HEK293 (cell line): ENCODE measurements around the gene CCL24.

Experiments
- CTCF ChIA-PET: fragments of 350-600 bp; formaldehyde crosslinking; extraction: SDS; loops from one replicate; lab custom pipeline; 2021; ENCODE audit warnings: antibody characterized with exemption; lab: Yijun Ruan, JAX
- POLR2A ChIA-PET: fragments of 300-600 bp; formaldehyde crosslinking; extraction: SDS; loops from one replicate; lab custom pipeline; 2020; ENCODE audit warnings: antibody characterized with exemption, inconsistent platforms; lab: Yijun Ruan, JAX
- H3K27ac ChIP-seq: fragments of 200-500 bp; sonication (Bioruptor generic); 2 replicates; pipeline ENCODE4 v1.5.1; 2014; ENCODE audit warnings: low read depth, low read length, control low read depth, inconsistent platforms; ENCODE audit errors: extremely low read depth
- H3K36me3 ChIP-seq, 2 experiments: fragments of 200-500 bp in 1 of 2; sonication (Bioruptor generic) in 1 of 2; 1 replicate in 1 of 2; 2 replicates in 1 of 2; pipeline ENCODE4 v1.5.1; 2014 to 2017; ENCODE audit warnings: inconsistent platforms in 2 of 2, low read length in 2 of 2; ENCODE audit not compliant: control insufficient read depth in 2 of 2, insufficient read depth in 1 of 2
- H3K4me1 ChIP-seq: fragments of 200-500 bp; sonication (Bioruptor generic); 2 replicates; pipeline ENCODE4 v1.5.1; 2014; ENCODE audit warnings: mild to moderate bottlenecking, low read length, inconsistent platforms; ENCODE audit not compliant: control insufficient read depth, insufficient read depth
- H3K4me3 ChIP-seq: 2 replicates; pipeline ENCODE4 v1.5.1; 2011; ENCODE audit warnings: low read depth, mild to moderate bottlenecking, control low read depth, low read length, moderate library complexity
- H3K9me3 ChIP-seq: fragments of 200-500 bp; sonication (Bioruptor generic); 2 replicates; pipeline ENCODE4 v1.5.1; 2014; ENCODE audit warnings: low read depth, low read length, inconsistent platforms; ENCODE audit not compliant: control insufficient read depth, insufficient read depth
- BCL11A ChIP-seq: fragments of 450-650 bp; formaldehyde crosslinking; IDR thresholded peaks from 2 replicates; pipeline ENCODE4 v1.5.1; 2016; ENCODE audit warnings: low read depth, missing biosample characterization, missing genetic modification characterization
- MYNN ChIP-seq: fragments of 450-650 bp; formaldehyde crosslinking; IDR thresholded peaks from 2 replicates; pipeline ENCODE4 v1.5.1; 2016; ENCODE audit warnings: missing biosample characterization, missing genetic modification characterization, borderline replicate concordance
- SETDB1 ChIP-seq: IDR thresholded peaks from one replicate; pipeline ENCODE4 v1.6.1; 2017; ENCODE audit warnings: mild to moderate bottlenecking, low read length, moderate library complexity, mixed read lengths; ENCODE audit not compliant: insufficient read length
- ZNF140 ChIP-seq: fragments of 450-650 bp; formaldehyde crosslinking; IDR thresholded peaks from 2 replicates; pipeline ENCODE4 v1.5.1; 2016; ENCODE audit warnings: missing biosample characterization, missing genetic modification characterization
- ZNF211 ChIP-seq: fragments of 450-650 bp; formaldehyde crosslinking; IDR thresholded peaks from 2 replicates; pipeline ENCODE4 v1.5.1; 2016; ENCODE audit warnings: low read depth, missing biosample characterization, missing genetic modification characterization
- ZNF391 ChIP-seq: fragments of 450-650 bp; formaldehyde crosslinking; IDR thresholded peaks from 2 replicates; pipeline ENCODE4 v1.5.1; 2016; ENCODE audit warnings: low read depth, missing biosample characterization, missing genetic modification characterization, borderline replicate concordance
- ZNF777 ChIP-seq: fragments of 450-650 bp; formaldehyde crosslinking; IDR thresholded peaks from 2 replicates; pipeline ENCODE4 v1.5.1; 2017; ENCODE audit warnings: missing biosample characterization, missing genetic modification characterization, borderline replicate concordance
- TF ChIP-seq, protein P1 (sequence below): fragments of 450-650 bp; formaldehyde crosslinking; IDR thresholded peaks from 2 replicates; pipeline ENCODE4 v1.5.1; 2016; ENCODE audit warnings: missing biosample characterization, missing genetic modification characterization
- TF ChIP-seq, protein P2 (sequence below): fragments of 450-650 bp; formaldehyde crosslinking; IDR thresholded peaks from 2 replicates; pipeline ENCODE4 v1.5.1; 2016; ENCODE audit warnings: missing biosample characterization, missing genetic modification characterization
- TF ChIP-seq, protein P3 (sequence below): fragments of 450-650 bp; formaldehyde crosslinking; IDR thresholded peaks from 2 replicates; pipeline ENCODE4 v1.5.1; 2016; ENCODE audit warnings: missing biosample characterization, missing genetic modification characterization

CCL24 gene

DNA sequence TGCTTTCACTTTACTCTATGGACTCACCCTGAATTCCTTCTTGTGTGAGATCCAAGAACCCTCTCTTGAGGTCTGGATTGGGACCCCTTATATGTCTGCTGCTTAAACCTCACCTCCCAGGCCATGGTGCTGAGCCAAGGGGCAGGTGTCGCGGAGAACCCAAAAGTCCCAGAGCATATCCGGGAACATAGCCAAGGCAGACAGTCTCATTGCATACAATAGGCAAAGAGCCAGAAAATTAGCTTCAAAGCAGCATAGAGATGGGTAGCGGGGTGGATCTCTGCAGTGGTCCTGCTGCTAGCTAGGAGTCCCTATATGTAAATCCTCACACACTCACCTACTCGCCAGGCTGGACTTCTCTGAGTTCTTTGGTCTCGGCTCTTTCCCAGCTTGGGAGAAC is 5.5 kb downstream of the CCL24 start:
- H3K27ac ChIP-seq: no peak overlapping the region
- no peak overlapping the region for H3K4me3 ChIP-seq
- ChIA-PET CTCF (no interaction called here), POLR2A (no interaction called here)
- no peaks in the 10 kb centered on the region for H3K4me1 ChIP-seq
- TF ChIP-seq BCL11A: no peak
- no peaks in the 10 kb centered on the region for H3K36me3 ChIP-seq
- H3K9me3 ChIP-seq: no peaks in the 10 kb centered on the region

DNA sequence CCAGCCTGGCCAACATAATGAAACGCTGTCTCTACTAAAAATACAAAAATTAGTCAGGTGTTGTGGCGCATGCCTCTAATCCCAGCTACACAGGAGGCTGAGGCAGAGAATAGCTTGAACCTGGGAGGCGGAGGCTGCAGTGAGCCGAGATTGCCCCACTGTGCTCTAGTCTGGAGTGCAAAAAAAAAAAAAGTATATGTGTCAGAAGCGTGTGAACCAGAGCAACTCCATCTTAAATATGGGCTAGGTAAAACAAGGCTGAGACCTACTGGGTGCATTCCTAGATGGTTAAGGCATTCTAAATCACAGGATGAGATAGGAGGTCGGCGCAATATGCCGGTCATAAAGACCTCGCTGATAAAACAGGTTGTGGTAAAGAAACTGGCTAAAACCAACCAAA is 6.2 kb downstream of the CCL24 start:
- H3K27ac ChIP-seq: no peak overlapping the region
- ChIA-PET POLR2A (no interaction called here), CTCF (interaction anchor here (0.7 kb wide), 1 partner anchor 207 kb away, joined by 3 read pairs; no protein-coding TSS in a partner anchor)
- H3K4me3 ChIP-seq: no peak overlapping the region
- no peaks in the 10 kb centered on the region for H3K36me3 ChIP-seq
- no peaks in the 10 kb centered on the region for H3K9me3 ChIP-seq
- H3K4me1 ChIP-seq: no peaks in the 10 kb centered on the region
- TF ChIP-seq ZNF777: no peak
- TF ChIP-seq, protein P1, sequence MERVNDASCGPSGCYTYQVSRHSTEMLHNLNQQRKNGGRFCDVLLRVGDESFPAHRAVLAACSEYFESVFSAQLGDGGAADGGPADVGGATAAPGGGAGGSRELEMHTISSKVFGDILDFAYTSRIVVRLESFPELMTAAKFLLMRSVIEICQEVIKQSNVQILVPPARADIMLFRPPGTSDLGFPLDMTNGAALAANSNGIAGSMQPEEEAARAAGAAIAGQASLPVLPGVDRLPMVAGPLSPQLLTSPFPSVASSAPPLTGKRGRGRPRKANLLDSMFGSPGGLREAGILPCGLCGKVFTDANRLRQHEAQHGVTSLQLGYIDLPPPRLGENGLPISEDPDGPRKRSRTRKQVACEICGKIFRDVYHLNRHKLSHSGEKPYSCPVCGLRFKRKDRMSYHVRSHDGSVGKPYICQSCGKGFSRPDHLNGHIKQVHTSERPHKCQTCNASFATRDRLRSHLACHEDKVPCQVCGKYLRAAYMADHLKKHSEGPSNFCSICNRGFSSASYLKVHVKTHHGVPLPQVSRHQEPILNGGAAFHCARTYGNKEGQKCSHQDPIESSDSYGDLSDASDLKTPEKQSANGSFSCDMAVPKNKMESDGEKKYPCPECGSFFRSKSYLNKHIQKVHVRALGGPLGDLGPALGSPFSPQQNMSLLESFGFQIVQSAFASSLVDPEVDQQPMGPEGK (tag by site-specific recombination): no peak
- TF ChIP-seq ZNF140 (tag by site-specific recombination): no peak
- TF ChIP-seq, protein P2, sequence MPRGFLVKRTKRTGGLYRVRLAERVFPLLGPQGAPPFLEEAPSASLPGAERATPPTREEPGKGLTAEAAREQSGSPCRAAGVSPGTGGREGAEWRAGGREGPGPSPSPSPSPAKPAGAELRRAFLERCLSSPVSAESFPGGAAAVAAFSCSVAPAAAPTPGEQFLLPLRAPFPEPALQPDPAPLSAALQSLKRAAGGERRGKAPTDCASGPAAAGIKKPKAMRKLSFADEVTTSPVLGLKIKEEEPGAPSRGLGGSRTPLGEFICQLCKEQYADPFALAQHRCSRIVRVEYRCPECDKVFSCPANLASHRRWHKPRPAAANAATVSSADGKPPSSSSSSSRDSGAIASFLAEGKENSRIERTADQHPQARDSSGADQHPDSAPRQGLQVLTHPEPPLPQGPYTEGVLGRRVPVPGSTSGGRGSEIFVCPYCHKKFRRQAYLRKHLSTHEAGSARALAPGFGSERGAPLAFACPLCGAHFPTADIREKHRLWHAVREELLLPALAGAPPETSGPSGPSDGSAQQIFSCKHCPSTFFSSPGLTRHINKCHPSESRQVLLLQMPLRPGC (tag by site-specific recombination): no peak
- TF ChIP-seq ZNF391 (tag by site-specific recombination): no peak
- TF ChIP-seq MYNN (tag by site-specific recombination): no peak

DNA sequence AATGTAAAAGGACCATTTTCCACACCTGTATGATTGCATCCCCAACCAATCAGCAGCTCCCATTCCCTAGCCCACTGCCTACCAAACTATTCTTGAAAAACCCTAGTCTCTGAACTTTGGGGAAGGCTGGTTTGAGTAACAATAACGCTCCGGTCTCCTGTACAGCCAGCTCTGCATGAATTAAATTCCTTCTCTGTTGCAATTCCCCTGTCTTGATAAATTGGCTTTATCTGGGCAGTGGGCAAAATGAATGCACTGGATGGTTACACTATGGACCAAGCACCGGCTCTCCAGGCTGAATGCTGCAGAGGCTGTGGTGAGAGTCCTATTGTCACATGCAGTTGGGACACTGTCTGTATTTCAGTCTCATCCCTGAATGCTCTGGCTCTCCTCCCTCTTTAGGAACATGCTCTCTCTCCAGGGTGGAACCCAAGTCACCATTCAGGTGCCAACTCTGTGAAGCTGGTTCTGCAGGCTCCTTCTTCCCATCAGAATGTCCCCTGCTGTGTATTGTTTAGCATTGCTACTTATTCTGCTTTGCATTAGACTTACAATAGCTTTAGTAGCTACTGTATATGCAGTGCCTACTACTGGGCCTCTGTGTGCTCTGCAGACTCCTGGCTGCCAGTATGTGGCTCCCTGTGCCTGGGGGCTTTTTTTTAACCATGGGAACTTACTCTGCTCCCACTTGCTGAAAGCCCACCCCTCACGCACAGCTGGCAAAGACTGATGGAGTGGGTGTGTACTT is 6.9 kb downstream of the CCL24 start:
- no peak for TF ChIP-seq ZNF211 (tag by site-specific recombination)
- TF ChIP-seq, protein P3, sequence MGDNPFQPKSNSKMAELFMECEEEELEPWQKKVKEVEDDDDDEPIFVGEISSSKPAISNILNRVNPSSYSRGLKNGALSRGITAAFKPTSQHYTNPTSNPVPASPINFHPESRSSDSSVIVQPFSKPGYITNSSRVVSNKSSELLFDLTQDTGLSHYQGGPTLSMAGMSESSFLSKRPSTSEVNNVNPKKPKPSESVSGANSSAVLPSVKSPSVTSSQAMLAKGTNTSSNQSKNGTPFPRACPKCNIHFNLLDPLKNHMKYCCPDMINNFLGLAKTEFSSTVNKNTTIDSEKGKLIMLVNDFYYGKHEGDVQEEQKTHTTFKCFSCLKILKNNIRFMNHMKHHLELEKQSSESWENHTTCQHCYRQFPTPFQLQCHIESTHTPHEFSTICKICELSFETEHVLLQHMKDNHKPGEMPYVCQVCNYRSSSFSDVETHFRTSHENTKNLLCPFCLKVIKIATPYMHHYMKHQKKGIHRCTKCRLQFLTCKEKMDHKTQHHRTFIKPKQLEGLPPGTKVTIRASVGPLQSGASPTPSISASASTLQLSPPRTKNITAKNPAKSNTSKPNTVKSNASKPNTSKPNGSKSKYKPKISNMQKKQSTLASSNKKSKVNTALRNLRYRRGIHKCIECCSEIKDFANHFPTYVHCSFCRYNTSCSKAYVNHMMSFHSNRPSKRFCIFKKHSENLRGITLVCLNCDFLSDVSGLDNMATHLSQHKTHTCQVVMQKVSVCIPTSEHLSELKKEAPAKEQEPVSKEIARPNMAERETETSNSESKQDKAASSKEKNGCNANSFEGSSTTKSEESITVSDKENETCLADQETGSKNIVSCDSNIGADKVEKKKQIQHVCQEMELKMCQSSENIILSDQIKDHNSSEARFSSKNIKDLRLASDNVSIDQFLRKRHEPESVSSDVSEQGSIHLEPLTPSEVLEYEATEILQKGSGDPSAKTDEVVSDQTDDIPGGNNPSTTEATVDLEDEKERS (tag by site-specific recombination): 0 out of 2 replicates have a peak, but pooled peaks have one; percentile 25
- peak; percentile 96 for TF ChIP-seq SETDB1
- Histone ChIP-seq H3K9me3 (no peaks in the 10 kb centered on the region), H3K4me3 (no peak overlapping the region), H3K36me3 (no peaks in the 10 kb centered on the region), H3K27ac (no peak overlapping the region), H3K4me1 (no peaks in the 10 kb centered on the region)
- ChIA-PET CTCF (interaction anchor here (0.7 kb wide), 1 partner anchor 207 kb away, joined by 3 read pairs; no protein-coding TSS in a partner anchor), POLR2A (no interaction called here)
